ENCODE measurements around the gene CAPN9.
"Not testable (repeated sequence)": the region's sequence is repeated elsewhere in the genome, so short reads cannot be mapped to it uniquely, and the experiment has no call there.

Gene CAPN9

DNA sequence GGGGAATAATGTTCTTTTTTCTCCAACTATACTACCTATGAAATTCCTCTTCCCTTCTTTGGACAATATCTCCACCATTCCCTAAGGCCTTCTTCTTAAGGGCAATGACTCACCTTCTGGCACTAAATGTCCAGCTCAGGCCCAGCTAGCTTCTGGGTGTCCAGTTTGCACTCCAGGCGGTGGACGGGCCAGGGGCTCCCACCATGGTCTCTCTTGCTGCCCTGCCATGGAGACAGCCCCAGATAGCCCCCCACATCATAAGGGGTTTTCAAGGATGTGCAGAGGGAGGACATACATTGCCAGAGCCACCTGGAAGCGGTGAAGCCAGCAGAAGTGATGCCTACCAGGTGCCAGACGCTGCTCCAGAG lies 77.3 kb downstream of the CAPN9 start:
- no peak for DNase-seq (ENCODE audit: low read depth in 2 of 2)

DNA sequence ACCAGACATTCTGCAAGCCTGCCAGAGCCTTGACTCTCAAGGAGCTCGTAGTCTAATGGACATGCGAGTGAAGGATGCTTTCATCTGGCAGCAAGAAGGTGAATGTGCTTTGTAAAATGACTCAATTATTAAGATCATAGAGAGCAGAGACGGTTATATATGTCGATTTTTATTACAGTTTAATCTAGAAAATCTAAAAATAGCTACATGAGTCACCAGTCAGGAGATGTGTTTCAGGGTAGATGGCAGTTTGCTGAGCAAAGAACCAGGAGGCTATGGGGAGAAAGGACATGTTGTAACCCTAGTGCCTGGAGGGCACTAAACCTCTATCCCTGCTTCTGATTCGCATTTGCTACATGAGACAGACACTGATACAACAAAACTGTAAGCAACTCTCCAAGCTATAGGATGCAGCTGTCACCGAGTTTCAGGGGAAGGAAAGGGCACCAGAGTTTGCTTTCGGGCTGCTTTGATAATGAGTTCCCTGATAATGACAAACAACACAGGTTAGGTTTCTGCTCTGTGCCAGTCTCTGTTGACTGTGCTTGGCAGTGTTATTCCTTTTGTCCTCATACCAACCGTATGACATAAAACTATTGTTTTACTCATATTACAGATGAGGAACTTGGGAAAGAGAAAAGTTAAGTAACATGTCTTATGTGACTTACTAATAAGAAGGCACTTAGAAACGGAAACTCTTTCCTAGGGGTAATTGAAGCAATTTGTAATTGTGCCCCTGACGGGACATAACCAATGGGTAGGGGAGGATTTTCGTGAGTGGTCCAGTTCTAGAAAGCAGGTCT lies 77.9 kb downstream of the CAPN9 start:
- no peak for DNase-seq (ENCODE audit: low read depth in 2 of 2)

DNA sequence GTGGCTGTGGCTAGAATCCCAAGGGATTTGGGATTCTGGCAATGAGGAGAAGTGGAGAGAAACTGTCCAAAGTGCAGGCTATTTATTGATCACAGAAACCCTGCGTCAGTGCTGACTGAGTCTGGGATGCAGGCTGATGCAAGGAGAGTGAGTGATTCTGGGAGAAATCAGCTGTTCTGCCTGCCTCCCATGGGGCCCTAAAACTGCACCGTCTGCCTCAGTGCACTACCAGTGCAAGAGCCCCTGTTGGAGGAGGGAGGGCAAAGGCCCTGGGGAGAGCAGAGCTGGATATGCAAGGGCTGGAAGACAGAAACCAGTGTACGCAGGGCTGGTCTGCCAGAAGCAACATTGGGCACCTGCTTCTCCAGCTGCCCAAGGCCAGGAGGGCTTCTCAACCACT lies 78.6 kb downstream of the CAPN9 start:
- no peak for DNase-seq (ENCODE audit: low read depth in 2 of 2)

DNA sequence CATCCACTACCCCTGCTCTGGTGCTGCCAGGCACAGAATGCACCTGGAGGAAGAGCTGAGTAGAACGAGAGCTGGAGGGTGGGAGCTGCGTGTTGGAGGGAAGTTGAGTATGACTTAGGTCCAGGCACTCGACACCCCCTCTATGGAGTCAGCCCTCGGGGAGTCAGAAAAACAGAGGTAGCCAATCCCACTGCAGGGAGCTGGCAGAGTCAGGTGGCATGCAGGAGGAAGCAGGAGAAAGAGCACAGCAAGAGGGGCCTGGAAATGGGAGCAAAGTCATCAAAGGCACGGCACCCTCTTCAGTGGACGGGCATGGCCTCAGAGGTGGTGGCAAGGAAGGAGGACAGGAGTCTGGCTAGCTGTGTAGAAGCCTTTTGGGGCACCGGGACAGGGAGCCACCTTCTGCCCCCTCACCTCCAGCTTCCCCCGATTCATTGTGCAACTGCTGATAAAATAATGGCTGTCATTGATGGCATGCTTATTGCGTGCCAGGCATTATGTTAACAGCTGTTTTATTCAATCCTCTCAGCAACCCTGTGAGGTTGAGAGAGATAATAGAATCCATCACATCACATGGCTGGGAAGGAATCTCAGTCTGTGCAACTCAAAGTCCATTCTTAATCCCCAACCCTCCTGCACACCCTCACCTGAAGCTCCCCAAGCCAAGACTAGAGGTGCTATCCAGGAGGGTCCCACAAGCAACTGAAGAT lies 79.1 kb downstream of the CAPN9 start:
- DNase-seq (ENCODE audit: low read depth in 2 of 2), result no peak

DNA sequence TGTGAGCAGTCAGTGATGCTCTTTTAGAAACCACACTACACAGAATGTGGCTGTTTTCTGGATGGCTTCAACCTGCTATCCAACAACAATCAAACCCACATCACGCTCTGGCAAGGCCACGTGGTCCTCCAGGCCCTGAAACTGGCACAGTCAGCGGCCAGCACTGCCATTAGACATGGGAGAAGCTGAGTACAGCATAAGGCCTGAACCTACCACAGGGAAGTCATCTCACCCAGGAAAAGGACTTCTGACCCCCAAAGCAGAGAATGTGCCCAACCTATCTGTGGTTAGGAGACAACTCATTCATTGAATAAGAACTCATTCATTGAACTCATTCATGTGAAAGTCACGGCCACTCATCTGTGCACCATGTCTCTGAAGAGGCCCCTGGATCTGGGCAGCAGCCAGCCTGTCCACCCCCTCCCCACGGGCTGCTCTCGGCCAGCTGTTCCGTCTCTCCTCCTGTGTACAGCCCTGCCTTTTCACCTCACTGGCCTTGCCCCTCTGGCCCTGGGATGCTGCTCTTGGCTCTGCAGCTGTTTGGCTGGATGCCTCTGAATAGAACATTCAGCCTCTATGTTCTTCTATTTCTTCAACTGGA lies 80.0 kb downstream of the CAPN9 start:
- DNase-seq (ENCODE audit: low read depth in 2 of 2), result no peak

DNA sequence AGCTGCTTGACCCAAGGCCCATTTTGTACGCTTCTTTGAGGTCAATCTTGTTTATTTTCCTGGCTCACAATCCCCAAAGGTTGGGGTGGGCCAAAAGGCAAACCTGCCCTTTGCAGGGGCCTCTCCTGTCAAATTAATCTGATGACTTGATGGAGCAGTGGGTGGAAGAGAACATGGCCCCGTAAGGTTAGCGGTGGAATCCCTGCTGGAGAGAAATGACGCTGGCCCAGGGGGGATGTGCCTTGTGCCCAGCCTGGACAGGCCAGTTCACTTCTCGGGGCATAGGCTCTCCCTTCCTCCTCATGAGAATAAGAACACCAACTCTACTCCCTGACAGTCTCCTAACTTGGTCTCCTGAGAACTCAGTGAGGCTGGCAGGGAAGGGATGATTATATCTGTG lies 80.6 kb downstream of the CAPN9 start:
- no peak for DNase-seq (ENCODE audit: low read depth in 2 of 2)

DNA sequence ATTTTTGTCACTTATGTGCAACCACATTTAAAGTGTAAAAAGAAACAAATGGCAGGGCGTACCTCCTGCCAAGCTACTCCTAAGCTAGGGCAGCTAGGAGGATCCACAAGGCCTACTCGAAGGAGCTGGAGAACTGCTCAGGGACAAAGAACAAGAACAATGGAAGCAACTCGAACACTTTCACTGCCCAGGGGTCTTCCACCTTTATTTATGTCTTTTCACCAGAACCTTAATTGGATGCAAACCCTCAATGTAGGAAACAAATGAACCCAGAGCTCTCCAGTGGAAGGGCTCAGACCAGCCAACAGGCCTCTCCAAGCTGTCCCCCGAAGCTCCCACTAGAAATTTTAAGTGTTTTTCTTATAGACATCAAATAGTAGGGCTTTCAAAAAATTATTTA lies 81.2 kb downstream of the CAPN9 start:
- DNase-seq (ENCODE audit: low read depth in 2 of 2), result no peak

DNA sequence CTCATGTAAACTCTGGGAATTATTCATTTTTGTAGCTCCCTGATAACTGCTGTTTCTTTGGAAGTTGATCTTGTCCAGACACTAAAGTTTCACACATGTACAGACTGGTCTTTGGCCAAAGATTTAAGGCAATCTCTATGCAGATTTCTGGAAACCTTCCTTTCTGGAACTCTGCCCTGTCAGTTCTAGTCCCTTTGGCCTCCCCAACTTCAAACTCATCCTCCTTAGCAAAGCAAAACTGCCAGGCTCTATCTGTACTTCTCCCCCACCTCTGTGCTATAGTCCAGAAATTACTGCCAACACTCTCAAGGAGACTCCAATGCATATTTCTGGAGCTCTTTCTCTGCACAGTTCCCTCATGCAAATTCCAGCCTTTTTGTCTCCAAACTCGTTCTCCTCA lies 84.6 kb downstream of the CAPN9 start:
- DNase-seq (ENCODE audit: low read depth in 2 of 2), result no peak

DNA sequence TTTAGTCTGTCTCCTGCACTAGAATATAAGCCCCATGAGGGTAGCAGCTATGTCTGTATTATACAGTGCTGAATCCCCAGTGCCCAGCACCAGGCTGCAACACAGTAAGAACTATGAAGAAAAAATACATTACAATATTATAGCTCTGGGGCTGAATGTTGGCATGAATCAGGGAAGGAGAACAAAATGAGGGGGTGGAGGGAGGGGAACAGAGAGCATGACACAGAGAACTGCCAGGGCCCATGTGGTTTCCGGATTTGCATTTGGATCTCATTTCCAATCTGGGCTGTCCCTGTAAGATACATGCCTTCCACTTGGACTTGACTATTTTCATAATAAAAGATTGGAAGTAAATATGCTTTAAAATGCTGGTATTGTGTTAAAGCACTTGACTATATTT lies 85.3 kb downstream of the CAPN9 start:
- no peak for DNase-seq (ENCODE audit: low read depth in 2 of 2)

DNA sequence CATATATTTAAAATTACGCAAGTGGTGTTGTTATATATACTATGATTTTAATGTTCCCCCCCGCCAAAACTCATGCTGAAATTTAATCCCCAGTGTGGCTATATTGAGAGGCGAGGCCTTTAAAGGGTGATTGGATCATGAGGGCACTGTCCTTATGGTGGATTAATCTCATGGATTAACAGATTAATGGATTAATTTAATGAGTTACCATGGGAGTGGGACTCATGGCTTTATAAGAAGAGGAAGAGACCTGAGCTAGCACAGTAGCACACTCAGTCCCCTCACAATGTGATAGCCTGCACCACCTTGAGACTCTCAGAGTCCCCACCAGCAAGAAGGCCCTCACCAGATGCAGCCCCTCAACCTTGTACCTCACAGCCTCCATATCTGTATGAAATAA lies 86.3 kb downstream of the CAPN9 start:
- no peak for DNase-seq (ENCODE audit: low read depth in 2 of 2)

DNA sequence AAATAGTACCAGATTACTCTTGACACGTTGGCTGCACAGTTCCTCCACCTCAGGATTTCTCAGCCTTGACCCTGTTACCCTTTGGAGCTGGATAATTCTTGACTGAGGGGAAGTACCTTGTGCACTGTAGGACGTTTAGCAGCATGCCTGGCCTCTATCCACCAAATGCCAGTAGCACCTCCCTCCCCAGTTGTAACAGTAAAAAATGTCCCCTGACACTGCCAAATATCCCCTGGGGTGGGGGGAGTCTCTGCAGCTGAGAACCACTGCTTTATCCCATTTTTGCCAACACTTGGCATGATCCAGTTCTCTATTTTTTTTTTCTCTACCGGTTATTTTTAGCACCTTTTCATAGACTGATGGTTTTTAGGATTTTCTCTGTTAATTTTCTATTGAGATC lies 87.1 kb downstream of the CAPN9 start:
- DNase-seq (ENCODE audit: low read depth in 2 of 2), result no peak

DNA sequence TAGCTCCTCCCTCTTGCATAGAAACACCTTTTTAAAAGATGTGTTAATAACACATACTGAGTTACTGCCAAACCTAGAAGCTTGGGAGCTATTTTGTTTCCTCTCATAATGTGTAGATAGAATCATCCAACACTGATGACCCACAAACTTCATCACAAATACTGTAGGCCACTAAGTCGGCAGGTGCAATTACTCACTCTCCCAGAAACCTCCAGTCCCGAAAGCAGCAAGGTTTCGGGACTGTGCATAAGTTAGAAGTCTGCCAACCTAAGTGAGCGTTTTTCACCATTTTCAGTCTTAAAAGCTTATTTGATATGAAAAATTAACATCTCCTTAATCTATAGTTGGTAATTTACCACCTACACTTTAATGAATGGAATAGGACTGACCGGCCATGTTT lies 89.2 kb downstream of the CAPN9 start:
- DNase-seq (ENCODE audit: low read depth in 2 of 2), result no peak

DNA sequence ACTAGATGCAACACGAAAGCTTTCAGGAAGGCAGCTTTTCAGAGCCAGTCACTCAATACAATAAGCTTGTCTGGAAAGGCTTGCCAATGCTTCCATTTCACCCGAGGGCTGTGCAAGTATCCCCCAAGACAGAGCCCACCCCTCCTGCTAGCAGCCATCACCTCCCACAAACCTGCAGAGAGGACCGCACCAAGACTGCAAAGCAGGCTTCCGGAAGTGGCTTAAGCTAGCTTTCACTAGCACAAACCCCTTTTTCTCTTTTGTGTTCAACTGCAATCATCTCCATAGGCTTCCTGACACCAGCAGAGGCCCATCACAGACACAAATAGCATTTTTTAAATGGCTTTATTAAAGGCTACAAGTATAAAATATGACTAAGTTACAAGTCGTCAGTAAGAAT lies 89.6 kb downstream of the CAPN9 start:
- DNase-seq (ENCODE audit: low read depth in 2 of 2), result no peak

DNA sequence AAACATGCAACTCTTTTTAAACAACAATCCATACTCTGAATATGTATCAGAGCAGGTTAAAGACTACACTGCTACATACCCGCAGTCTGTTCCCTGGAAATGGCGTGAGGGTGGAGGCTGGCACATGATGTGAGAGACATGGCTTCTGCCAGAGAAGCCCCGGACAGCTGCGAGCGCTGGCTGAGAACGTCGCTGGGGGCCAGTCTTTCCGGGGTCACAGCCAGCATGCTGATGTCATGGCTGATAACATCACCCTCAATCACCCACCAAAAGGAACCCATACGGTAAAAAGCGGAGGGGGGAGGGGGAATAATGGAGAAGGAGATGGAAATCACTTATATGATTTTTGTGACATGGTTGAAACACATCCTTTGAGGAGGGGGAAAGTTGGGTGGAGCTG lies 92.0 kb downstream of the CAPN9 start:
- DNase-seq (ENCODE audit: low read depth in 2 of 2), result no peak

DNA sequence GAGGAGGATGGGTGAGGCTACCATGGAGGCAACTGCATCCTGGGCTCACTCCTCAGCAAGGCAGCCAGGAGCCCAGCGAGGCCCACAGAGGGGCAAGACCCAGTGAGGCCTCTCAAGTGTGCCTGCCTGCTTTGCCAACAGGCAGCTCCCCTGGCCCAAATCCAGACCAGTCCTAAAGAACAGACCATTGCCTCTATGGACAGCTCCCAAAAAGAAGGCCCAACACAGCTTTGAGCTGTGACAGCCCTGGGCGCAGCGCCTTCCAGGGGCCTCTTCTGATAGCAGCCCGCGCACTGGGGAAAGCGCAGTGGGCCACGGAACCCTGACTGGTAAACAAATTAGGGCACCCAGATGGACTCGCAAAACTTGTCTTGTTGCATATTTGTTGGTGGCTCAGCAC lies 95.6 kb downstream of the CAPN9 start:
- no peak for DNase-seq (ENCODE audit: low read depth in 2 of 2)

DNA sequence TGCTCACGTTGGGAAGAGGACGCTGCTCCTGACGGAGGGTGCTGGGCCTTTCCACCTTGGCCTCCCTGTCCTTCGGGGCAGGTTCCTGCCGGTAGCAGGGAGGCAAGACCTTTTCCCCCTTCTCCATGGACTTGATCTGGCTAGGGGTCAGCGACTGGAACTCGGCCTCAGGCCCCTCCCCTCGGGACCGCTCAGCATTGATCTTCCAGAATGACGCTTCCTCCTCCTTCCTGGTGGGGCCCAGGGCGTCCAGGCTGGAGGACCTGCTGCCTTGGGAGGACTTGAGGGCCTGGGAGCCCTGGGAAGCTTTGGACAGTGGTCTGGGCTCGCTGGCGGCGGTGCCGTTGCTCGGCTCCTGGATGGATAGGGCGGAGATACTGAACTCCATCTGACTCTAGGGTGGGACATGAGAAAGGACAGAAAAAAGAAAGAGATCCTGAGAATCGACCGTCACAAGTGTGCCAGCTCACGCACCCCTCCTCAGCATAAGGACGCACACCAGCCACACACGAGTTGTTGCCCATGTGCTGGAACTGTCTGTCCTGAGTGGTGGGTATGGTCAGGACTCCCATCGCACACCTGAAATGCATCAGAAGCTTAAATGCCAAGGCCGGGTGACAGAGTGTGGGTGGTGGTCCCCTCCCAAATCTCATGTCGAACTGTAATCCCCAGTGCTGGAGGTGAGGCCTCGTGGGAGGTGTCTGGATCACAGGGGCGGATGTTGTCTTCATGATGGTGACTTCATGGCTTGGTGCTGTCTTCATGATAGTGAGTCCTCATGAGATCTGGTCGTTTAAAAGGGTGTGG lies 96.5 kb downstream of the CAPN9 start:
- DNase-seq (ENCODE audit: low read depth in 2 of 2), result no peak

DNA sequence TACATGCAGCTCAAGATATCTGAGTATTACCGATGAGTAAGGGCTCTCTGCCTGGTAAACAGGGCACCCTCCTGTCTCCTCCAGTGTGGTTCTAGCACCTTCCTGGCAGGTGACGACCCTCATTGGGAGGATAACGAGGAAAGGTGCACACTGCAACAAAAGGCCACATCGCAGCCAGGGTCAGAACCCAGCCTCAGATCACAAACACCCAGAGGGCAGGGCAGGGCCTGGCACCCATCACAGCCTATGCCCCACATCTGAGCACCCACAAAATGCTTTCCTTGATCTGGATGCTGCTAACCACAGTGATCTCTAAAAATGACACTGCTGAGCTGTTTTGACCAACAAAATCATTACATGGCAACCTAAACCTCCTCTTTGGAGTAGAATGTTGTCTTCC lies 97.4 kb downstream of the CAPN9 start:
- no peak for DNase-seq (ENCODE audit: low read depth in 2 of 2)

DNA sequence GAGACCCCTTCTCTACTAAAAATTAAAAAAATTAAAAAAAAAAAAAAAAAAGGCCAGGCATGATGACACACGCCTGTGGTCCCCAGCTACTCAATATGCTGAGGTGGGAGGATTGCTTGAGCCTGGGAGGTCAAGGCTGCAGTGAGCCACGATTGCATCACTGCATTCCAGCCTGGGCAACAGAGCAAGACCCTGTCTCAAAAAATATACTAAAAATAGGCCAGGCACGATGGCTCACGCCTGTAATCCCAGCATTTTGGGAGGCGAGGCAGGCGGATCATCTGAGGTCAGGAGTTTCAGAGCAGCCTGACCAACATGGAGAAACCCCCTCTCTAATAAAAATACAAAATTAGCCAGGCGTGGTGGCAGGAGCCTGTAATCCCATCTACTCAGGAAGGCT lies 98.0 kb downstream of the CAPN9 start:
- DNase-seq (ENCODE audit: low read depth in 2 of 2), result not testable (repeated sequence)

DNA sequence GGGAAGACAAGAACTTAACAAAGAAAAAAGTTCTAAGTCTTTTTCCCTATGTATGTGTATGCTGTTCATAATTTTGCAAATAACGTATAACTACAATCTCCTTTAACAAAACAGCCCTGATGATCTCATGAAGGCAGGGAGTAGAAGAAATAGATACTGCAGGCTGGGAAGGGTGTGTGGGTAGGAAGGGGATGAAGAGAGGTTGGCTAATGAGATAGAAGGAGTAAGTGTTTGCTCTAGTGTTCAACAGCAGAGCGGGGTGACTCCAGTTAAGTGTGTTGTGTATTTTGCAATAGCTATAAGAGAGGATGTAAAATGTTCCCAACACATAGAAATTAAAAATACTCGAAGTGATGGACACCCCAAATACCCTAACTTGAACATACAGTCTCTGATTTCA lies 101.0 kb downstream of the CAPN9 start:
- no peak for DNase-seq (ENCODE audit: low read depth in 2 of 2)

DNA sequence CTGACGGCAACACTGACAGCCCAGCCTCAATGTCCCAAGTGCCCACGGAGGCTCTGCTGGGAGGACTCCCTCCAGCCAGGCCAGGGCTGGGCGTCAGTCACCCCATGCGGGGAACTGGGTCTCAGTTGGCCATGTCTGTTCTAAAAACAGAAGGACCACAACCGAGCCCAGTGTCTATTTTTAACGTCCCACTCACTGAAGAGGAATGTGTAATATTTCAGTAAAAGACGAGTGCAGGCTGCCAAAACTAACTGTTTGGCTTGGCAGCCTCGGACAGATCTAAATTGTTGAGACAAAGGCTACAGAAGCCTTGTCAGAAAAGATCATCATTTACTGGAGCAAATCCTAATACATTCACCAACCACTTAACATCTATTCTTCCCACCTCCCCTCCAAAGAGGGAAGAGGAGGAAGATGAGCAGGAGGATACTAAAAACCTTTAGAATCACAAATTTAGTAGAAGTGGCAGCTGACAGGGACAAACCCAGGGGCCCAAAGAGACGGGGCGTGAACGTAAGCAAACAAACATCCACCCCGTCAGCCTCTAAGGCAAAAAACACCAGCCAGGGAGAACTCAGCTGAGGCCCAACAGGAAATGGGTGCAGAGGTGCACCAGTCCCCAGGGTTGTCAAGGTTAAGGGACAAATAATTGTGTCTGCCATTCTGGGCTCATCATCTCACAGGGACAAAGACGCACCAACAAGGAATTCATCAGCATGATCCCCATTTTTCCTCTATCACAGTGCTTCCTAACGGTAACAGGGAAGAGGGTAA lies 102.5 kb downstream of the CAPN9 start:
- no peak for DNase-seq (ENCODE audit: low read depth in 2 of 2)

DNA sequence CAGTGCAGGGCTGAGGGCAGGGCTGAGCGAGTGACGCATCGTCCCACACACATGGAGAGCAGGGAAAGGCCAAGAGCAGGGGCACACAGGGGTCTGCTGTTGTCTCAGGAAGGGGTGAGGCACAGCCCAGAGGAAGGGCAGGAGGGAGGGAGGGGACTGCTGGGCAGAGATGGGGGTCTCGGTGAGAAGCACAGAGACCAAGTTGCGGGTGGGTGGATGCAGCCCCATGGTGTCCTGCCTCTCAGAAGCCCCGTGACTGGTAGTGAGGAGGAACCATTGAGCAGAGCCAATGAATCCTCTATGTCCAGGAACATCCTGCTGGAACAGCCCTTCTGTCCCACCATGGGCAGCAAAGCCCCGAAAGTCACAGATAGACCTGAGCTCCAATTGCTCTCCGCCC lies 103.4 kb downstream of the CAPN9 start:
- no peak for DNase-seq (ENCODE audit: low read depth in 2 of 2)

DNA sequence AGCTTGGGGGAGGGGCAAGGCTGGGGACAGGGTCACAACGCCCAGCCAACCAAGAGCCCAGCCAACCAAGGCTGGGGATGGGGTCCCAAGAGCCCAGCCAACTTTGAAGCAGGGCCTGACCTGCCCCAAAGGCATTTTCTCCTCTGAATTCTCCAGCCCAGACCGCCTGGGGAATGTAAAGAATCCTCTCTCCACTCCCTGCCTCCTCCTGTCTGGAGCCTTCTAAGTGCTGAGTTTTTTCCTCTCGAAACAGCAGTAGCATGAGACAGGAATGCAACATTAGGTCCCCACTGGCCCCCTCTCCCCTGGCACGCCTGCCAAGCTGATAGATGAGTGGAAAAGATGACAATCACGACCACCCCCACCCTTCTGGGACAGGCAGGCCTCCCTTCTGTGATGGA lies 104.1 kb downstream of the CAPN9 start:
- no peak for DNase-seq (ENCODE audit: low read depth in 2 of 2)
